Retinal pigment epithelial cell (primary cell): ENCODE data around the gene ERAL1.
"Not testable (repeated sequence)": the region's sequence is repeated elsewhere in the genome, so short reads cannot be mapped to it uniquely, and the experiment has no call there.

Experiments
- DNase-seq: peaks from one replicate; pipeline ENCODE4 v3.0.0-alpha.2; 2010; ENCODE audit warnings: low read depth
- H3K4me3 ChIP-seq: 2 replicates; pipeline ENCODE4 v1.5.1; 2011; ENCODE audit warnings: mild to moderate bottlenecking, low read length, control low read depth, moderate library complexity
- TF ChIP-seq, protein P1 (sequence below): conservative IDR thresholded peaks from 2 replicates; pipeline ENCODE4 v1.5.1; 2011; ENCODE audit warnings: low read depth, low read length, control low read depth, inconsistent platforms

ERAL1 gene

DNA sequence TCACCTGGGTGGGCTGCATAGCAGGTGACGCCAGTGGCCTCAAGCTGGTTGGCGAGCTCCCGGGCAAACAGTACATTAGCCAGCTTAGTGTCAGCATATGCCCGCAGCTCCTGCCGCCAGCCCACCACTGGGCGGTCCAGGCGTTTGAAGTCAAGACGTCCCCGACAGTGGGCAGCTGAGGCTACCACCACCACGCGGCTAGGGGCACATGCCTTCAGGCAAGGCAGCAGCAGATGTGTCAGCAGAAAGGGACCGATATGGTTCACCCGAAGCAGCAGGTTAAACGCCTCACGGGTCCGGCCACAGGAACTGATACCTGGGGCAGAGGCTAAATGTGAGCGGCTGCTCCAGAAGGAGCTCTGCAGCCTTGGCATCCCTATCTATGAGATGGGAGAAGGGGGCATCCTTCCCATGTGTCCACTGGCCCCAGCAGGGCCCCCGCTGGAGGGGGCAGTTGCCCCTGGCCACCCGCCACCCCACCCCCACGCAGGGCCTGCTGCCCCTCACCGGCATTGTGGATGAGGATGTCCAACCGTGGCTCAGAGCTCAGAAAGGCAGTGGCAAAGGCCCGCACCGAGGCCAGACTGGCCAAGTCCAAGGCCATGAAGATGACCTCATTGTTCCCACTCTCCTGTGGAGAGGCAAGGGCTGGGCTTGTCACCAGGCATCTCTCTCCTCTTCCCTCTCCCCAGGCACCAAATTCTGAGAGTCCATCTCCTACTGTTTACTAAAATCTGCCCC is 46.3 kb downstream of the ERAL1 start:
- no peak for DNase-seq
- TF ChIP-seq, protein P1, sequence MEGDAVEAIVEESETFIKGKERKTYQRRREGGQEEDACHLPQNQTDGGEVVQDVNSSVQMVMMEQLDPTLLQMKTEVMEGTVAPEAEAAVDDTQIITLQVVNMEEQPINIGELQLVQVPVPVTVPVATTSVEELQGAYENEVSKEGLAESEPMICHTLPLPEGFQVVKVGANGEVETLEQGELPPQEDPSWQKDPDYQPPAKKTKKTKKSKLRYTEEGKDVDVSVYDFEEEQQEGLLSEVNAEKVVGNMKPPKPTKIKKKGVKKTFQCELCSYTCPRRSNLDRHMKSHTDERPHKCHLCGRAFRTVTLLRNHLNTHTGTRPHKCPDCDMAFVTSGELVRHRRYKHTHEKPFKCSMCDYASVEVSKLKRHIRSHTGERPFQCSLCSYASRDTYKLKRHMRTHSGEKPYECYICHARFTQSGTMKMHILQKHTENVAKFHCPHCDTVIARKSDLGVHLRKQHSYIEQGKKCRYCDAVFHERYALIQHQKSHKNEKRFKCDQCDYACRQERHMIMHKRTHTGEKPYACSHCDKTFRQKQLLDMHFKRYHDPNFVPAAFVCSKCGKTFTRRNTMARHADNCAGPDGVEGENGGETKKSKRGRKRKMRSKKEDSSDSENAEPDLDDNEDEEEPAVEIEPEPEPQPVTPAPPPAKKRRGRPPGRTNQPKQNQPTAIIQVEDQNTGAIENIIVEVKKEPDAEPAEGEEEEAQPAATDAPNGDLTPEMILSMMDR: no peak
- H3K4me3 ChIP-seq: no peak overlapping the region

DNA sequence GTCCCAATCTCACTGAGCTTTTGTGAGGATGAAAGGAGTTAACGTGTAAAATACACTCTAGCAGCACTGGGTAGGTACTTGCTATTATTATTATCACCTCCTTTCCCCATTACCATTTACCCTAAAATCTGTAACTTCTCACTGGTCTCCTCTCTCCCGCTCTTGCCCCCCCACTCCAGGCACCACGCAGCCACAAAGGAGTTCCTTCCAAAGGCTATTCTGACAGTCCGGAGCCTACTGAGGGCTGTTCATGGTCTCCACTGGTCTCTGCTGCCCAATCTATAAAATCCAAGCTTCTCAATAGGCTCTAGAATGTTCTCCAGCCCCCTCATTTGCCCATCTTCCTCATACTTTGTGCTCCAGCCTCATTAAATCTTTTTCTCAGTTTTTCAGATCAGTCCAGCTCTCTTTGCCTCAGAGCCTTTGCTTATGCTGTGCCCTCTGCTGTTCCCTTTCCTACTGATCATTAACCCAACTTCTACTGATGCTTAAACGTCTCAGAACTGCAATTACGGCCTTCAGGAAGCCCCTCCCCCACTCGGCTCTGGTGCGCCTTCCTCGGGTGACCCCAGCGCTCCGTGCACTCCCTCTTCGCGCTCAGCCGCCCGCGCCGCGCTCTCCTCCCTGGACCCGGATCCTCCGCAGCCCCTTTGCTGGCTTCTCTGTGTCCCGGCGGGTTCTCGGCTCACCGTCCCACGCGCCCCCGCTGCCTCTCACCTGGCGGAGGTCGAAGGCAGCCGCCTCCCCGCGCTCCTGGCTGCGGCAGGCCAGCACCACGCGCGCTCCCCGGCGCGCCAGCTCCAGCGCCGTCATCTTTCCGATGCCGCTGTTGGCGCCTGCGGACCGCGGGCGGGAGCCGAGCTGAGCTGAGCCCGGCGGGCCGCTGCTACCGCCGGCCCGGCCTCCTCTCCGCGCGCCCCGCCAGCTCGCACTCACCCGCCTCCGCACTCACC is 47.3 kb downstream of the ERAL1 start:
- H3K4me3 ChIP-seq: peak overlapping the region; percentile 53
- DNase-seq: no peak

DNA sequence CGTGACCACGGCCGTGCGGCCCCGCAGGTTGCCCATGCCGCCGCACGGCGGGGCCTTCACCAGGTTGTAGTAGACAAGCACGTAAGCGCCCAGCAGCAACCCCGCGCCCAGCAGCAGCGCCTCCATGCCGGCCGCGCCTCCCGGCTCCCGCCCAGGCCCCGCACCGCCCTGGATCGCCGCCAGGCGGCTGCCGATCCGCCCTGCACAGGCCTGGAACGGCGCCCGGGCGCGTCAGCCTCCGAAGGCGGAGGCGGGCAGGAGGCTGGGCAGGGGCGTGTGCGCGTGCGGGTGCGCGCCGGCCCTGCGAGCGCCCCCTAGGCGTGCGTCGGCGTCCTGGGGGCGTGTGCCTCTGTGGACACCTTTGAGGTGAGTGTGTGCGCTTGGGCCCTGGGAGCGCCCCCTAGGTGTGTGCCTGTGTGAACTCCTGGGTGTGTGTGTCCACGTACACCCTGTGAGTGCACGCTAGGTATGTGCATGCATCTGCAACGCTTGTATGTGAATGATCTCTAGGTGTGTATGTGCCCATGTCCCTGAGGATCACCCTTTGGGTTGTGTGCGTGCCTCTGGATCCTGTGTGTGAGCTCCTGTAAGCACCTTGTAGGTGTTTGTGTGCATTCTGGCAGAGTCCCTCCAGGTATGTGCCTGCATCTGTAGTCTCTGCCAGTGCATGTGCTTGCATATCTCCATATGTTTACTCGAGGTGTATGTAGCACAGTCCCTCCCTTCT is 48.2 kb downstream of the ERAL1 start, which contains the start of gene DHRS13:
DHRS13 (minus strand) TSS at position 261 of the 727 bp plus-strand sequence; CDS start at position 126, 135 bp downstream.
- peak; percentile 67 for DNase-seq
- peak within 1 kb of the TSS; percentile 53 for H3K4me3 ChIP-seq
- TF ChIP-seq, protein P1: peak; percentile 74

More for the DNA sequence above, 47.3 kb downstream of the ERAL1 start:
- TF ChIP-seq, protein P1: no peak

GRCh38 chr17:28903546-28903841 is 48.7 kb downstream of the ERAL1 start:
- DNase-seq, H3K4me3 ChIP-seq: not testable (repeated sequence)

DNA sequence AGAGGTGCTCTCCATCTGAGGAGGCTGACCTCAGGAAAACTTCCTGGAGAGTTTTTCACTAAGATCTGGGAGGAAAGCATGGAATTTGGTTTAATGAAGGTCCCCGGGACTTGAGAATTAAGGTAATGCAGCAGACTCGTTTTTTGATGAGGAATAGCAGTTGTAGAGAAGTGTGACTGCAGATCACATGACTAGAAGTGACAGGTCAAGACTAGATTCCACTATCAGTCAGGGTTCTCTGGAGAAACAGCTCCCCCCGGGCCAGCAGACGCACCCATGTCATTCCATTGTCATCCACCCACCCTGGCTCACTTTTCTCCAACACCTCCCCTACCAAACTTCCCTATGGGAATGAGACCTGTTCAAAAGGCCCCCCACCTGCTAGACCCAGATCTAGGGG is 50.0 kb downstream of the ERAL1 start:
- TF ChIP-seq, protein P1: no peak
- no peak overlapping the region for H3K4me3 ChIP-seq
- DNase-seq: no peak

GRCh38 chr17:28906276-28906675 is 51.5 kb downstream of the ERAL1 start:
- no peak for DNase-seq
- TF ChIP-seq, protein P1: no peak
- H3K4me3 ChIP-seq: no peak overlapping the region
